ENCODE data around the gene CCDC9B.

The CCDC9B gene

DNA sequence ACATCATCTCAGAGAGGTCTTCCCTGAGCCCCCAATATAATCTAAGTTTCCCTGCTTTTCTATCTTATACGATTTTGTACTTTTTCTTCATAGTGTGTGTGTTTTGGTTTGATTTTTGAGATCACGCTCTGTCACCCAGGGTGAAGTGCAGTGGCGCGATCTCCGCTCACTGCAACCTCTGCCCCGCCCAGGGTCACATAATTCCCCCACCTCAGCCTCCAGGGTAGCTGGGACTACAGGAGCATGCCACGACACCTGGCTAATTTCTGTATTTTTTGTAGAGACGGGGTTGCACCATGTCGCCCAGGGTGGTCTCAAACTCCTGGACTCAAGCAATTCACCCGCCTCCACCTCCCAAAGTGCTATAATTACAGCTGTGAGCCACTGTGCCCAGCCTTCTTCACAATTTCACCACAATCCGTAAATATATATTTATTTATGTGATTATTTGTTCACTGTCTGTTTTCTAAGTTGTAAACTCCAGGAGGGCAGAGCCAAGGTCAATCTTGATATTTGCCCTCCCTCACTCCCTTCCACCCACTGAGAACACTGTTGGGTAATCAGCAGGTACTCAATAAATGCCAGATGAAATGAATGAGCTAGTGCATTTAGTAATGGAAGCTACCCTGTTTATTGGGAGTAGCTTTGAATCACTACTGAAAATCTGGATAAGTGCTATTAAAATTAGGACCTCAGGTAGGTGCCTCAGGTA, 41.2 kb upstream of the CCDC9B start:
- TF ChIP-seq ZFX (IDR thresholded peaks at IDR 0.05; ENCODE audit: borderline replicate concordance): no peak
- TF ChIP-seq, protein P1, sequence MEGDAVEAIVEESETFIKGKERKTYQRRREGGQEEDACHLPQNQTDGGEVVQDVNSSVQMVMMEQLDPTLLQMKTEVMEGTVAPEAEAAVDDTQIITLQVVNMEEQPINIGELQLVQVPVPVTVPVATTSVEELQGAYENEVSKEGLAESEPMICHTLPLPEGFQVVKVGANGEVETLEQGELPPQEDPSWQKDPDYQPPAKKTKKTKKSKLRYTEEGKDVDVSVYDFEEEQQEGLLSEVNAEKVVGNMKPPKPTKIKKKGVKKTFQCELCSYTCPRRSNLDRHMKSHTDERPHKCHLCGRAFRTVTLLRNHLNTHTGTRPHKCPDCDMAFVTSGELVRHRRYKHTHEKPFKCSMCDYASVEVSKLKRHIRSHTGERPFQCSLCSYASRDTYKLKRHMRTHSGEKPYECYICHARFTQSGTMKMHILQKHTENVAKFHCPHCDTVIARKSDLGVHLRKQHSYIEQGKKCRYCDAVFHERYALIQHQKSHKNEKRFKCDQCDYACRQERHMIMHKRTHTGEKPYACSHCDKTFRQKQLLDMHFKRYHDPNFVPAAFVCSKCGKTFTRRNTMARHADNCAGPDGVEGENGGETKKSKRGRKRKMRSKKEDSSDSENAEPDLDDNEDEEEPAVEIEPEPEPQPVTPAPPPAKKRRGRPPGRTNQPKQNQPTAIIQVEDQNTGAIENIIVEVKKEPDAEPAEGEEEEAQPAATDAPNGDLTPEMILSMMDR (IDR thresholded peaks at IDR 0.05): no peak
- peak overlapping the region; percentile 75 for H3K27ac ChIP-seq

DNA sequence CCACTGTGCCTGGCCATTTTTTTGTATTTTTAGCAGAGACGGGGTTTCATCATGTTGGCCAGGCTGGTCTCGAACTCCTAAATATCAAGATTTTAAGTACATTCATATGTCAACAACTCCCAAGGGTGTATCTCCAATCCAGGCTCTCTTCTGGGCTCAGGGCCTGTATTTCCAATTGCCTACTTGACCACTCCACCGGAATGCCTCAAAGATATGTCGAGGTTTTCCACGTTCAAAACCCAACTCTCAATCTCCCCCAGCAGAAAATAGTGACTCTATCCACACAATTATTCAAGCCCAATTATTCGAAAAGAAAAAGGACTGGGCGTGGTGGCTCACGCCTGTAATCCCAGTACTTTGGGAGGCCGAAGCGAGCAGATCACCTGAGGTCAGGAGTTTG, 39.9 kb upstream of the CCDC9B start:
- H3K27ac ChIP-seq: no peak overlapping the region
- TF ChIP-seq, protein P1 (IDR thresholded peaks at IDR 0.05): no peak
- TF ChIP-seq ZFX (IDR thresholded peaks at IDR 0.05; ENCODE audit: borderline replicate concordance): no peak

DNA sequence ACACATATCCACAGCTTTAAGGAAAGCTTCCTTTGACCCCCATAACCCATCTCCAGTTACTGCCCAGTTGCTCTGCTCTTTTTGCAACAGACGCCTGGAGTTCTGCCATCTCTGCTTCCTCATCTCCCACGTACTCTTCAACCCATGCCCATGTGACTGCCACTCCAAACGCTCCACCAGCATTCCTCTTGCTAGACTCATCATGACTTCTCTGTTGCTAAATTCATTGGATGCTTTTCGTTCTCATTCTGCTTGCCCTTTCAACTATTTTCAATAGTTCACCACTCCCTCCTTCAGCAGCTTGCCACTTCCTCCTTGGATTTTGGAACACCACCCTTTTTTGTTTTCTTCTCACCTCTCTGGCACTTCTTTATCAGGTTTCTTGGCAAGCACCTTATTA, 39.1 kb upstream of the CCDC9B start:
- no peak overlapping the region for H3K27ac ChIP-seq
- no peak for TF ChIP-seq ZFX (IDR thresholded peaks at IDR 0.05; ENCODE audit: borderline replicate concordance)
- TF ChIP-seq, protein P1 (IDR thresholded peaks at IDR 0.05): no peak

DNA sequence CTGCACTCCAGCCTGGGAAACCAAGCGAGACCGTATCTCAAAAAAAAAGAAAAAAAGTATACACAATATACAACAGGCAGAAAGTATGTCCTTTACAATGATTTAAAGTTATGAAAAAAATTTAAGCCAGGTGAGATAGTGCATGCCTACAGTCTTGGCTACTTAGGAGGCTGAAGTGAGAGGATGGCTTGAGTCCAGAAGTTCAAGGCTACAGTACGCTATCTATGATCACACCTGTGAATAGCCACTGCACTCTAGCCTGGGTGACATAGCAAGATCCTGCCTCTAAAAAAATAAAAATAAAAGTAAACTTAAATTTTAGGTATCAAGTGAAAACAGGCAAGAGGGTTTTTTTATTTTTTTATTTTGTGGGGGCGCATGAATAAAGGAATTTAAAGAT, 38.6 kb upstream of the CCDC9B start:
- no peak for TF ChIP-seq ZFX (IDR thresholded peaks at IDR 0.05; ENCODE audit: borderline replicate concordance)
- TF ChIP-seq, protein P1 (IDR thresholded peaks at IDR 0.05): no peak
- H3K27ac ChIP-seq: no peak overlapping the region

DNA sequence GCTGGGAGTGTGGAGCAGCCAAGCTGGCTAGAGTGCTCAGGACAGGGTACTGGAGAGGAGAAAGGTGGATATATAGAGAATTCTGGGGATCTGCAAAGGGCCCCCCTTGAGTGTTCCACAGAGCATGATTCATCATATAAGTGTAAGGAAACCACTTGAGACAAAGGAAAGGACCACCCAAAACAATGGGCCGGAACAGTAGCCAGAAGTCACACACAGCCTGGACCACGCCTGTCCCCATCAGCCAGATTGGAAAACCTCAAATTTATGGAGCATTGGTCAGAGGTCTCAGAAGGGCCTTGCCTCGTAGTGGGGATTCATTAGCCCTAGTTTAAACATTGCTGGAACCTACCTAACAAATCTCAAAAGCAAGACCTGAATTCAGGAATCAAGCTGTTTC, 36.9 kb upstream of the CCDC9B start:
- no peak for TF ChIP-seq ZFX (IDR thresholded peaks at IDR 0.05; ENCODE audit: borderline replicate concordance)
- TF ChIP-seq, protein P1 (IDR thresholded peaks at IDR 0.05): no peak
- no peak overlapping the region for H3K27ac ChIP-seq

DNA sequence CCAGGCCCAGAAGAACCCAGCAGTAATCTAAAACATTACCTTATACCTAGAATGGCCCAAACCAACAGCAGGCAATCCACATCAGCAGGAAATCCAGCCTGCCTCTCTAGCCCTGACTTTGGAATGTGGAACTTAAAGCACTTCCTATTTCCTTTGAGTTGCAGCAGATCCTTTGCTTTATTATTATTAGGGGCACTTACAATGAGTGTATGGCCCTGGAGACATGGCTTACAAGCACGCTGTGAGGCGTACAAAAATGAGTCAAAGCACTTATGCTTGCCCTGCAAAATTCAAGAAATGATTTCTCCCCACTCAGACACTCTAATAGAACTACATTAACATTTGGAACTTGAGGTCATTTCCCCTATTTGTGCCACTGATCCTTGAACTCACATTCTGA, 32.2 kb upstream of the CCDC9B start:
- TF ChIP-seq ZFX (IDR thresholded peaks at IDR 0.05; ENCODE audit: borderline replicate concordance): no peak
- H3K27ac ChIP-seq: no peak overlapping the region

DNA sequence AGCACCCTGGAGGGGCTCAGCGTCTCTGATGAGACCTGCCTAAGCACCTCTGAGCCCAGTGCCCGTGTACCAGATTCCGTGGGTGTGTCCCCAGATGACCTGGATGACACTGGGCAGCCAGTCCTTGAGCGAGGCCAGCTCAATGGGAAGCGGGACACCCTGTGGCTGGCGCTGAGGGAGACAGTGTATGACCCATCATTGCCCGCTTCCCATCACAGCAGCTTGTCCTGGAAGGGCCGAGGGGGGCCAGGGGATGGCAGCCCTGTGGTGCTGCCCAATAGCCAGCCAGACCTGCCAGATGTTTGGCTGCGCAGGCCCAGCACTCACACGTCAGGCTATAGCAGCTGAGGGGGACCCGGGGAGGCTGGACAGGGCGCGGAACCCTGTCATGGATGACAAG, 29.2 kb upstream of the CCDC9B start:
- H3K27ac ChIP-seq: no peak overlapping the region
- TF ChIP-seq, protein P1 (IDR thresholded peaks at IDR 0.05): no peak
- no peak for TF ChIP-seq ZFX (IDR thresholded peaks at IDR 0.05; ENCODE audit: borderline replicate concordance)

DNA sequence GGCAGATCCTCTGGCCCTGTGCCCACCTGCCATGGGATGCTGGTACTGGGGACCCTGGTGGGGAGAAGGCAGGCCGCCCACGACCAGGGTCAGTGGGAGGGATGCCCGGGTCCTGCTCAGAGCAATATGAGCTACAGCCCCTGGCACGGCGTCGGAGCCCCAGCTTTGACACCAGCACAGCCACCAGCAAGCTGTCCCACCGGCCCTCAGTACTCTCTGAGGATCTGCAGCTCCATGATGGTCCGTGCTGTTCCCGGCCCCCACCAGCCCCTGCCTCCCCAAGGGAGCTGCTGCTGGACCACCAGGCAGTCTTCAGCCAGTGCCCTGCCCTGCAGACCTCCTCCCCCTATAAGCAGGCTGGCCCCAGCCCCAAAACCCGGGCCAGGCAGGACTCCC, 28.7 kb upstream of the CCDC9B start:
- H3K27ac ChIP-seq: no peak overlapping the region
- TF ChIP-seq, protein P1 (IDR thresholded peaks at IDR 0.05): no peak
- TF ChIP-seq ZFX (IDR thresholded peaks at IDR 0.05; ENCODE audit: borderline replicate concordance): no peak

All from 22Rv1 (cell line).